ENCODE results near the gene PI4KA.

GRCh38 chr22:20822240-20822639 lies 36.4 kb downstream of the PI4KA start:
- TF ChIP-seq CTCF (IDR thresholded peaks at IDR 0.05) (no peak), POLR2A (IDR thresholded peaks at IDR 0.05) (no peak), EP300 (IDR thresholded peaks at IDR 0.05) (no peak)

Data from tibial nerve (tissue), 4 donors.